T-cell (primary cell): Measurements from ENCODE around the gene TMOD2. TPM values are rescaled to one million over a fixed set of nuclear protein-coding genes. Genes with fewer than 3 reads are reported as not detected.

ENCODE experiments used
- ATAC-seq, 4 experiments: fragments of 200-7000 bp in 3 of 4; fragments of 150-1000 bp in 1 of 4; cut with Tn5 transposase; replicated peaks in 1 of 4; 1 replicate in 3 of 4; 2 replicates in 1 of 4; pipeline ENCODE4 v1.10.0; 2021; ENCODE audit warnings: moderate library complexity in 3 of 4, mild to moderate bottlenecking in 2 of 4, moderate number of reproducible peaks in 1 of 4
- CTCF ChIA-PET, 2 donors: fragments of 300-600 bp; sonication (Branson Sonifier 250); formaldehyde crosslinking; loops; one replicate each; lab custom pipeline; 2022; ENCODE audit warnings: antibody characterized with exemption in 2 of 2; lab: Charles Lee
- POLR2A ChIA-PET, 2 donors: fragments of 300-600 bp; sonication (Branson Sonifier 250); formaldehyde crosslinking; loops; one replicate each; lab custom pipeline; 2022; ENCODE audit warnings: antibody characterized with exemption in 2 of 2; lab: Charles Lee
- DNase-seq, 35 experiments: peaks; one replicate each; pipeline versions ENCODE4 v3.0.0 to v3.0.0-alpha.2; 2013 to 2023
- H3K27ac ChIP-seq: one replicate; pipeline ENCODE4 v1.5.1; 2013; ENCODE audit warnings: low read length
- H3K27me3 ChIP-seq, 2 experiments: replicated peaks in 1 of 2; 1 replicate in 1 of 2; 2 replicates in 1 of 2; pipeline versions ENCODE4 v1.6.1 to v1.7.0; 2013; ENCODE audit warnings: low read length in 1 of 2, mixed read lengths in 1 of 2; ENCODE audit not compliant: control insufficient read depth in 2 of 2, insufficient read depth in 2 of 2; ENCODE audit errors: extremely low read depth in 1 of 2
- H3K36me3 ChIP-seq, 2 donors: 1 replicate in 1 of 2; 2 replicates in 1 of 2; pipeline versions ENCODE4 v1.6.1 to v1.7.0; 2013; ENCODE audit warnings: low read length in 1 of 2; ENCODE audit not compliant: control insufficient read depth in 2 of 2, insufficient read depth in 1 of 2; ENCODE audit errors: extremely low read depth in 1 of 2
- H3K4me1 ChIP-seq, 2 experiments: 1 replicate in 1 of 2; 2 replicates in 1 of 2; pipeline versions ENCODE4 v1.6.1 to v1.7.0; 2013; ENCODE audit warnings: low read length in 2 of 2, mixed read lengths in 1 of 2; ENCODE audit not compliant: insufficient read depth in 2 of 2, control insufficient read depth in 1 of 2; ENCODE audit errors: extremely low read depth in 1 of 2
- H3K4me3 ChIP-seq, 2 donors: 1 replicate in 1 of 2; 2 replicates in 1 of 2; pipeline versions ENCODE4 v1.5.1 to v1.7.0; 2013; ENCODE audit warnings: mild to moderate bottlenecking in 2 of 2, low read length in 1 of 2, moderate library complexity in 1 of 2; ENCODE audit not compliant: control insufficient read depth in 1 of 2; ENCODE audit errors: extremely low read depth in 1 of 2
- H3K9me3 ChIP-seq: 2 replicates; pipeline ENCODE4 v1.7.0; 2013
- H3K27ac Mint-ChIP-seq, 2 donors: one replicate each; pipeline ENCODE4 v1.8.0; 2020 to 2021; ENCODE audit warnings: mild to moderate bottlenecking in 2 of 2, mixed read lengths in 2 of 2
- H3K27me3 Mint-ChIP-seq, 2 donors: one replicate each; pipeline ENCODE4 v1.8.0; 2021 to 2022; ENCODE audit warnings: mixed read lengths in 2 of 2
- H3K36me3 Mint-ChIP-seq: one replicate; pipeline ENCODE4 v1.8.0; 2021; ENCODE audit warnings: mixed read lengths
- H3K4me1 Mint-ChIP-seq, 3 donors: one replicate each; pipeline ENCODE4 v1.8.0; 2020 to 2022; ENCODE audit warnings: mixed read lengths in 3 of 3, mild to moderate bottlenecking in 1 of 3
- H3K4me3 Mint-ChIP-seq, 3 donors: one replicate each; pipeline ENCODE4 v1.8.0; 2020 to 2022; ENCODE audit warnings: mild to moderate bottlenecking in 3 of 3, mixed read lengths in 3 of 3, moderate library complexity in 3 of 3
- H3K9me3 Mint-ChIP-seq, 3 donors: one replicate each; pipeline ENCODE4 v1.8.0; 2020 to 2022; ENCODE audit warnings: mixed read lengths in 3 of 3
- WGBS: methylation state at CpG from one replicate; pipeline ENCODE4 v1.1.5; 2013; ENCODE audit warnings: missing lambda C conversion rate; ENCODE audit not compliant: insufficient coverage; 5-methylcytosine and 5-hydroxymethylcytosine counted together
- total RNA-seq, 35 experiments: library from RNA in 6 of 35; stranded (reverse) in 6 of 35; fragments of 120-200 nt in 1 of 35; gene quantifications; one replicate each; pipeline versions ENCODE4 v1.2.1 to v1.2.4 and lab custom pipeline; 2013 to 2026

The TMOD2 gene
- total RNA-seq, 5 donors from 2014 or later (not counting 1 experiment from before 2014, with no cell fraction given): 10.9 to 17.2 (median 16.8) TPM

GRCh38 chr15:51865317-51865716, 113.9 kb downstream of the TMOD2 start:
- no CpG with 5 or more reads among the region's 1 CpG for WGBS
- no peaks in the 10 kb centered on the region for H3K27me3 ChIP-seq
- Mint-ChIP-seq H3K4me1 (peaks cover 40 to 52% (median 42%) of the 10 kb centered on the region in 3 donors), H3K36me3 (peaks cover 47% of the 10 kb centered on the region), H3K27me3 (no peaks in the 10 kb centered on the region), H3K27ac (no peak overlapping the region), H3K9me3 (no peaks in the 10 kb centered on the region), H3K4me3 (no peak overlapping the region)
- DNase-seq (no peak), ATAC-seq (no peak)
- no peak overlapping the region for H3K27ac ChIP-seq
- ChIA-PET POLR2A (no interaction called here), CTCF (no interaction called here)
- H3K4me3 ChIP-seq: no peak overlapping the region
- H3K4me1 ChIP-seq: peaks cover 11 to 12% of the 10 kb centered on the region in 2 experiments
- no peaks in the 10 kb centered on the region for H3K9me3 ChIP-seq
- peaks cover 8 to 64% of the 10 kb centered on the region in 2 donors for H3K36me3 ChIP-seq

Other genes starting within 250 kb of the TMOD2 start
- gene DMXL2, start 128.8 kb upstream of the TMOD2 start, total RNA-seq: 1 to 10 TPM; 3.2 to 6.1 (median 4.6) TPM
- under 1 TPM in 2 of 5 donors, not detected in 3; 0.07 to 0.16 TPM for gene SCG3, start 70.1 kb upstream of the TMOD2 start, total RNA-seq
- gene LYSMD2, start 13.9 kb upstream of the TMOD2 start, total RNA-seq: 10 to 100 TPM; 16.6 to 36.2 (median 26.2) TPM
- gene TMOD3, start 78.1 kb downstream of the TMOD2 start, total RNA-seq: 10 to 100 TPM; 47.2 to 55.8 (median 53.4) TPM
- gene LEO1, start 220.2 kb downstream of the TMOD2 start, total RNA-seq: 10 to 100 TPM in 4 of 5 donors, 1 to 10 TPM in 1; 8.6 to 20.2 (median 16.7) TPM